SK-N-SH (cell line): Measurements from ENCODE around the gene ZBTB26.

Experiments used
- CTCF ChIP-seq: fragments of 200-600 bp; sonication (generic); IDR thresholded peaks from 2 replicates; pipeline ENCODE4 v1.6.1; 2017; ENCODE audit warnings: antibody characterized with exemption, mild to moderate bottlenecking, moderate library complexity
- POLR2AphosphoS5 ChIP-seq: IDR thresholded peaks from 2 replicates; pipeline ENCODE4 v1.6.1; 2012; ENCODE audit warnings: low read depth, low read length
- ZBTB33 ChIP-seq: IDR thresholded peaks from 2 replicates; pipeline ENCODE4 v1.4.0; 2012; ENCODE audit warnings: low read depth, borderline replicate concordance

- TF ChIP-seq CTCF, result no peak
- TF ChIP-seq POLR2AphosphoS5, result no peak
- TF ChIP-seq ZBTB33, result no peak
These were observed 8.6 kb downstream of the ZBTB26 start for GRCh38 chr9:122922713-122923112.
